HuH-7.5 (cell line): ENCODE data around the gene DNAJC21.
"Not testable (repeated sequence)": the region's sequence is repeated elsewhere in the genome, so short reads cannot be mapped to it uniquely, and the experiment has no call there.

Source experiments
- DNase-seq: peaks from one replicate; pipeline ENCODE4 v3.0.0; 2011; ENCODE audit warnings: low spot score

Gene DNAJC21

DNA sequence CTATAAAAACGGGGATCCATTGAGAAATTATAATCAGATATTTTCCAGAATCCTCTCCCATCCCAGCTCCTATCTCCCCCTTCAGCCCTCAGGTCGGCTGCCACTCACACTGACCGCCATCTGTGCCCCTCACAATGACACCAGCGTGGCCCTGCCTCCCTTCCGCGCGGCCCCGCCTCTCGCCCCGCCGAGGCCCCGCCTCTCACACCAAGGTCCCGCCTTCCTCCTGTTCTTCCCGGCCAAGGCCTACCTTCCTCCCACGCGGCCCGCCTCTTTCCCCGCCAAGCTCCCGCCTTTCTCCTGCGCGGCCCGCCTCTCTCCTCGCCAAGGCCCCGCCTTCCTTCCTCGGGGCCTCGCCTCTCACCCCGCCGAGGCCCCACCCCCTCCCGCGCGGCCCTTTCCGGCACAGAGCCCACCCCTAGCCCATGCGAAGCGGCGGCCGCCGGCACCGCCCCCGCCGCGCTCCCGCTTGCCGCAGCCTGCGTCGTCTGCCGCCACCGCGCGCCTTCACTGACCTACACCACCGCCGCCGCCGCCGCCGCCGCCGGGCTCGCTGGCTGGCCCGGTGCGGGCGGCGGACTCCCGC, at the start of gene DNAJC21:
TSS of gene DNAJC21 (plus strand) at position 426 of the 586 bp plus-strand sequence. CDS start 261 bp downstream, outside the sequence.
- DNase-seq = peak; percentile 95

DNA sequence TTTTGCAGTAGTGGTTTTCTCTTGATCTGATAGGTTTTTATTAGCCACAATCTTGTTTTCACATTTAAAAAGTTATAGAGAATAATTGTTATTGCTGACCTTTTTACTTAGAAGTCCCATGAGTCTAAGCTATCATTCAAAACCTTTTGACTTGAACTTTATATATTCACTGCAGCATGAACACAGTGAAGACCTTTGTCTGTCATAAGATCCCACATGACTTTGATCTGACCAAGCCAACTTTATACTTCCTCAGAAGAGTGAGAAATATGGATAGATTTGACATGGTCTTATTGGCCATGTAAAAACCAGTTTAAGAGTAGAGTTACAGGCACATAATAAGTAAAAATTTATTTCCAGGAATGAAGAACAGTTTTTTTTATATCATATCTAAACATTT, 48.1 kb upstream of the DNAJC21 start:
- DNase-seq = no peak

DNA sequence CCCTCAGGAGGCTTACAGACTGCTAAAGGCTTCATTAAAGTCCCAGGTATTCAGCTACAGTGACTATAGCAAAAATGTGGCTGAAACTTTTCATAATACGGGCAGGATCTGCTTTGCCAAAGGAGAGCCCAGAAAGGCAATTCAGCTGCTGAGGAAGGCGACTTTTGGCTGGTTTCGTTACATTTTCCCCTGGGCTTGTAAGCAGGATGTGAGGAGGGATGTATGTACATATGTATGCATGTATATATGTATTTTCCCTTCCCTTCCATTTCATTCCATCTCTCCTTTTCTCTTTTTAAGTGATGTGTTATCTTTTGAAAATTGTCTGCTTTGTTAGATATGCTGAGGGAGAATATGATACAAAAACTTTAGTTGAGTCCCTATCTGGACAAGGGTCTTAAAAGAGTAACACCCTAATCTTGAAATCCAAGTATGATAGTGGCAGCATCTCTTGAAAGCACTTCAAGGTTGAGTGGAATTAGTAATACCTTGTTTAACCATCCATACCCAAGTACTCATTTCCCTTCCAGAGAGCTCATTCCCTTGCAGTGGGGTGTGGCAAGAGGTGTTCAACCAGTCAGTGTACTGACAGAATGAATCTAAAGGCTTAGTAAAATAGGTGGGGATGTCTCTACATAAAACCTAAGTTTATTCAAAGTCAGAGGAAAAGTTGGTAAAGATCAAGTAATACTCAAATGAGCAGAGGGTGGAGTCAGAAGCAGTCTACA, 42.8 kb upstream of the DNAJC21 start:
- no peak for DNase-seq

DNA sequence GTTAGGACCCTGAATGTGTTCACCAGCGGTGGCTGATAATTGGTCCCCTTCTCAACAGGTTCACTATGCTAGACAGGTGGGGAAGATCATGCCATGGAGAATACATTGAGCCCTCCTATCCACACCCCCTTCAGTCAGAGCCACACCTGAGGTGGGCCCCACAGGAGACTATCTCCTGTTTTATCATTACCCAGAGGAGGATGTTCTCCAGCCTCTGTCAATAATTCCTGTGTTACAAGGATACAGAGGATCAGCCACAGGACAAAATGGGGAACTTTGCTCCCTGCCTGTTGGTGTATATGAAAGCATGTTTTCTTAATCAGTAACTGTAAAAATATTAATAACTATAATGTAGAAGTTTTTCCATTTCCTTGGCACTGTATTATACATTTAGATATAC, 40.0 kb upstream of the DNAJC21 start:
- DNase-seq = no peak

DNA sequence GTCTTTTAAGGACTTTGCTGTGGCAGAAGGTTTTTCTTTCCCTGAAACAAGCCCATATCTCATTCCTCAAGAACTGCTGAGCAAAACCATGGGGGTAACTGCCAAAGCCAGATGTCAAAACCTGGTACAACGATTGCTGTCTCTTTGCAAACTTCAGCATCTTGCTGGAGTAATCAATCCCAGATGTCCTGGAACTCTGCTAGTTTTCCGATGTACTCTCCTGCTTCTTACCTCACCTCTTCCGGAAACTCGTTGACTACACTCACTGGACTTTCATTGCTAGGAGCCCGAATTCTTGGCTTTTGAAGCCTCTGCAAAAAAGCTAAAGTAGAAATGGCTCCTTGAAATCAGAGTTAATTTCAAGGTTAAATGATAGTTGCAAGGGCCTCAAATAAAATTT, 37.4 kb upstream of the DNAJC21 start:
- no peak for DNase-seq

DNA sequence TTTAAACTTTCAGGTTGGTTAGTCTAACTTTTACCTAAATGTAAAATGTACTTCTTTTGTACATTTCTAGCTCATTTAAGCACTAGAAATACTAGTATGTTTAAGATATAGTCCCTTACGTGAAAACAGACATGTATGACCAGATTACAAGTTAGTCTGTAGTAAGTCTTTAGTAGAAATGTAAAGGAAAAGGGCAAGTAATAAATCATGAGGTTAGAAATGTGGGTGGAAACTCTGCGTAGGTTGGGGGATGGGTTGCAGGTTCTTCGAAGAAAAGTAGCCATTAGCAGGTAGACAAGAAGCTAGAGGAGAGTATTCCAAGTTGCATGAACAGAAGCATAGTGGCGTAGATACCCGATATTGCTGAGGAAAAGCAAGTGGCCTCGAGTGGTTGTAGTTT, 36.9 kb upstream of the DNAJC21 start:
- no peak for DNase-seq

DNA sequence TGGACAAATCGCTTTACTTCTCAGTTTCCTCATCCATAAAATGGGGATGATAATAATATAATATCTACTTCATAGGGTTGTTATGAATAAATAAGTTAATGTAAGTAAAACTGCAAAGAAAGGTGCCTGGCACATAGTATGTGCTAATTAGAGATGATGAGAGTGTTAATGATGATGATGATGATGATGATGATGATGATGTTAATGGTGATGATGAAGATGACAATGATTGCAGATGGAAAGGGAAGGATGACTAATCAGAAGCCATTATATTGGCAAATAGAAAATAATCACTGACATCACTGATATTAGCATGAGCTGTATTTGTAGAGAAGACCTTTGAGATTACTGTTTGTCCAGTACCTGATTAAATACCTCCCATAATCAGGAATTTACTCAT, 34.6 kb upstream of the DNAJC21 start:
- DNase-seq = no peak

DNA sequence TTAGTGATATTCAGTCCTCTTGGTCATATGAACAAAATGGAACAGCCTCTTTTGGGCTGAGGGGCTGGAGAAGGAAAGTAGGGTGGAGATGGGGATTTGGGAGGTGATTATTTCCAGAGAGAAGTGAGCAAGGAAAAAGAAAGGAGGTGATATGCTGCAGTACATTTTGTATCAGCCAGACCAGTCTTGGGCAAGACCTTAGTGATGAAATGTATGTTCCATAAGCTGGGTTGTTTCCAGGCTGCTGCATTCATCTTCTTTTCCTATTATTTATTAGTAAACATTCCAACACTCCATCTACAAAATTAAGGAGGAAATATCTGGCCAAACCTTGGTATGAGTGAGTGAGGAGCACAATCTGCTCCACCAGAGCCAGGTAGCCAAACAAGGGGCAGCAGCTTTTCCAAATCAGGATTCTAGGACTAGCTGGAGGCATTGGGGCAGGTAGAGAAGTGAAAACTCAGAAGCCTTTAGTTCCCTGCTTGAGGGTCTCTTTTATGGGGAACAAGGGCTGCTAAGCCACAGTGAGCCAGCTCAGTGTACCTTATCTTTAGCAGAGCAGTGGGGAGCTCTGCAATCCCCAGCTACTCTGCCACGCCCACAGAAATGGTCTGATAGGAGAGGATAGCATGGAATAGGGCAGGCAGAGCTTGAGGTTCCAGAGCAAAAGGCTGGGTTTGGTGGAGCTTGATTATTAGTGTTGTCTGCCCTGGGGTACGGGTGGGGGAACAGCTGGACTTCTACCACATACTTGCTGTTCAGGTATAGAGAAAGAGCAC, 33.5 kb upstream of the DNAJC21 start:
- no peak for DNase-seq

DNA sequence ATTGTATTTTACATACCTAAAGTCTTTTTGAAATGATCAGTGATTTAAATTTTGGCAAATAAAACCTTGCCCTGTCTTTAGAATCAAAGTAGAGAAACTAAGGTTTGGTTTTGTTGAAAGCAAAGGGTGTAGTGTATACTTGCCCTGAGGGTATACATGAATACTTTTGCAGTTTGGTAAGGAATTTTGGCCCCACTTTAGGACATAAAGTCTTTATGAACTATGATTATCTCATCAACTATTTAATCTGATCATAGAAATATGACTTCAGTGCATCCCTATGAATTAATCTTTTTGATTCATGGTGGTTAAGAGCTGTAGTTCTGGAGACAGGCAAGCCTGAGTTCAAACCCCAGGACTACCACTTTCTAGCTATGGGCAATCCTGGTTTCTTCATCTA, 31.7 kb upstream of the DNAJC21 start:
- DNase-seq = no peak

DNA sequence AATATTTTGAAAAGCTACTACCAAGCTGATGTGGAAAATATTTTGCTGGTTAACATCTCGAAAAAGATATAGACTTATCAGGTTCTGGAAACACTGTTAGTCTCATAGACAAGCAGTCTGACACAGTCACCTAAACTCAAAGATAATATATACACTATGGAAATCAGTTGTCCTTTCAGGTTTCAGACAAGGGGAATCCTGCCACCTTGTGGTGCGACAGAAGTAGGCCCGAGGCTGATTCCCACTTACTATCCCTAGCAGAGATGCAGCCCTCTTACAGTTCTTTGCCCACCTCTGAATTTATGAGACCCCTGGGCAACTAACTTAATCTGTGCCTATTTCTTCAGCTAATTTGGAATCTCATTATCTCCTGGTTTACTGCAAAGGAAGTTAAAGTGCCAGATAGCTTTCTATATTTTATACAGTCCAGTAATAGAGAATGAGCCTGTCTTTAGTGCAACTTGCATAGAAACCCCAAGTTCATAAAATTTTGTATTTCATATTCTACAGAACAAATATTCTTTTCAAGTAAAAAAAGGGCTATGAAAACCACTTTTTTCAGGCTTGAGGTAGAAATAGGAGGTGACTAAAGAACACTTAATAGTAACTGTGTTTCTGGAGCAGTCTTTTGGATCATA, 31.0 kb upstream of the DNAJC21 start:
- peak; percentile 29 for DNase-seq

DNA sequence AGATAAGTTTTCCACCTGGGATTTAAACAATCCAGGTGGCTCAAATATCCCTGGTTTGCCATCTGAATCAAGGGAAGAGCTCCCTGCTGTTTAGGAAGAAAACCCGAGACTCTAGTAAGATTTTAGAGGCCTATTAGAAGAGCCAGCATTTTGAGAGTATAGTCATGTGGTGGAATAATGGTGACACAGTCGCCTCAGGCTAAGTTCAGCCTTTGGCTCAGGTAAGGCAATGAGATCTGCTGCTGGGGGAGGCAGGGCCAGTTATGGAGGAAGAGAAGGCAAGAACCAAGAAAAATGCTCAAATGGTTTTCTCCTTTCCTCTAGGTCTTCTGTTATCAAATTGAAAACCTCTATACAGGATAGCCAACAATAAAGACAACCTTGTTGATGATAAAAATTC, 30.3 kb upstream of the DNAJC21 start:
- DNase-seq = no peak

DNA sequence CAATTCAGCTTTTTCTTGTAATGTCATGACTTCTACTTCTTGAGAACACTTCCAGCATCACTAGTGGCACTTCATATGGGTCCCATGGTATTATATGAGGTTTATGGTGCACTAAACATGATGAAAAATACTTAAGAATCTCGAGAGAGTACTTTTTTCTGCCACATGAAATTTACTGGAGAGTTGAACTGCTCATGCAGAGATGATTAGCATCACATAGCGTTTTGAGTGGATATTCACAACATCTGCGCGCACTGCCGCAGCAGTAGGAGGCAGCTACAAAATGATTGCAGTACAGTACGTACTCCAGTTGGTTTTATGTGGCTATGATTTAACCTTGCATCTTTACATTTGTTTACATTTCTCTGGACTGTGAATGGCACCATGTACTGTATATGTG, 28.7 kb upstream of the DNAJC21 start:
- DNase-seq = no peak

DNA sequence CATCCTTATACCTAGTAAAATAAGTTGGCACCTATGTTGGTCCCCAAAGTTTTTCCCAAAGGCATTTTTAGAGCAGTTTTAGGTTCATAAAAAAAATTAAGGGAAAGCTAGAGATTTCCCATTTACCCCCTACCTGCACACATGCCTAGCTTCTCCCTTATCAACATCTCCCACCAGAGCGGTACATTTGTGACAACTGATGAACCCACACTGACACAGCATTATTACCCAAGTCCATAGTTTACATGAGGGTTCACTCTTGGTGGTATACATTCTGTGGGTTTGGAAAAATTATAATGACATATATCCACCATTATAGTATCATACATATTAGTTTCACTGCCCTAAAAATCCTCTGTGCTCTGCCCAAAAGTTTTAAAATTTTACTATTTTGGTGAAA, 26.1 kb upstream of the DNAJC21 start:
- no peak for DNase-seq

DNA sequence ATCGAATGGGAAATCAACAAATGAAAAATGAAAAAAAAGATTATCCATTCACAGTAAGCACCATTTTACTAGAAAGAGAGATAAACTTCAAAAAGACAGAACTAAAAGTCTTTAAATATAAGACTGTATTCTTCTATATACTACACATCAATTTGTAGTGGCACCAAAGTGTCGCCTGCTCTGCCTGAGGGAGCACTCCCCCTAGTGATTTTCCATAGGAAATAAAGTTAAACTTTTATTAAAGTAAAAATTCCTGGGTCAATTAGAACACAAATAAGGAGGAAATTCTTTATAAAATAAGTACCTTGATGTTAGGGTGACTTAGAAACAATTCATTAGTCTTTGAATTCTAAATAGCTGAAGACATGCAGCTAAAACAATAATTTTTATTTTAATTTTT, 23.8 kb upstream of the DNAJC21 start:
- DNase-seq = no peak

DNA sequence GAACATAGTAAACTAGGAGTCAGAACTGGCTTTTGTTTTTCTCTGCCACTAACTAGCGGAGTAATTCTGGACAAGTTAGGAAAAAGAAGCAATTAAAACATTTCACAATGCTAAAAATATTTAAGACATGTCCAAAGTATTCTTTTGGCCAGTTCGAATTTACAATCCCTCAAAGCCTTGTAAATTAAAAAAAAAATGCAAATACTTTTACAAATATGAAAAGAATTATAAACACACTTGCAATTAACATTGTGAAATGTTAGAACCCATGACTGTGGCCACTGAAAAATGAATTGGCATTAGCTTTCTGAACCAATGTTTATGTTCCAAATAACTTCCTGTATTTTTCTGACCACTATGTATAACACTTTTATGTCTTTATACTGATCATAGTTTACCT, 16.3 kb upstream of the DNAJC21 start:
- DNase-seq = no peak

DNA sequence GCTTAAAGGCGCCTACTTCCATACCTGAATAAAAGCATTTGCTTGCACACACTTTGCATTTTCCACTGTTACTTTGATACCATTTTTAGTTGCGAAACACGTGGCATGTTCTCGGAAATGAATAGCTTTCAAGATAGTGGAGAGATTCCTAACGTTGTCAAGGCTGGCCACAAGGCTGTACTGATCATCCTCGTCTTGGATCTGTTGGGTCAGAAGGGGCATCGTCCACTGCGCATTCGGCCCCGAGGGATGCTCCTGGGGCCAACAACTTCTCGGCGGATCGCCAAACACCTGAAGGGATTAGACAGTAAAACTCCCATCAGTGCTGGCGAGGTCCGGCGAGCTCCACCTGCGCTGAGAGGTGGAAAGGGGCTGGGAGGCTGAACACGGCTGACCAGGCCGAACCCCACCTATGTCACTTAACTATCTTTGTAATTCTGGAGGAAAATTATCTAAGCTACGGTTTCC, 14.7 kb upstream of the DNAJC21 start:
- no peak for DNase-seq

DNA sequence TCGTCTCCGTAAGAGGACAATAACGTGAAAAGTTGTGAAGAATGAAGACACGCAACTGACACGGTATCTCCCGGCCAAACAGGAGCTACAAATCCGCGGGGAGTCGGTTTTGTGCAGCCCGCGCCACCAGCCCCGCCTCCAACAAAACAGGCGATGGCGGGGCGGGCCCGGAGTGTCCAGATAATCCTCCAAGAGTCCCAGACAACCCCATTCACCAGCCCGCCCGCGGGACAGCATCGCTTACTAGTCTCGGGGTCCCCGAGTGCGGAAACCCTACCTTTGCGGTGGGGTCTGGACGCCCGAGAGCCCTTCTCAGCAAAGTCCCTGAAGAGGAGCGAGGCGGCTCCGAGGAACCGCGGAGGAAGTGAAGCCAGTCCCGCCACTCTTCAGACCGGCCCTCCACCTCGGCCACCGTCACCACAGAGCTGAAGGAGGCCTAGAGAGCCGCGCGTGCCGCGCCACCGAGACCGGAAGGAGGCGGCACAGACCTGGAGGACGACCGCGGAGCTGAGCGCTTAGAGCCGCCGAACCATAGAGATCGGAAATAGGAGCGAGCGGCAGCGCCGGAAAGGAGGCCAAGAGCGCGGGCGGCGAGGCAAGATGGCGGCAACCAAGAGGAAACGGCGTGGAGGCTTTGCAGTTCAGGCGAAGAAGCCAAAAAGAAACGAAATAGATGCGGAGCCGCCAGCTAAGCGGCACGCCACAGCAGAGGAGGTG, 14.1 kb upstream of the DNAJC21 start, which contains the start of the genes BRIX1 and RAD1:
TSS of gene BRIX1 (plus strand) at position 573 of the 717 bp plus-strand sequence. CDS start at position 601, 28 bp downstream.
TSS of gene RAD1 (minus strand) at position 366 of the 717 bp plus-strand sequence. CDS start 612 bp downstream, outside the sequence.
- DNase-seq = peak; percentile 81

DNA sequence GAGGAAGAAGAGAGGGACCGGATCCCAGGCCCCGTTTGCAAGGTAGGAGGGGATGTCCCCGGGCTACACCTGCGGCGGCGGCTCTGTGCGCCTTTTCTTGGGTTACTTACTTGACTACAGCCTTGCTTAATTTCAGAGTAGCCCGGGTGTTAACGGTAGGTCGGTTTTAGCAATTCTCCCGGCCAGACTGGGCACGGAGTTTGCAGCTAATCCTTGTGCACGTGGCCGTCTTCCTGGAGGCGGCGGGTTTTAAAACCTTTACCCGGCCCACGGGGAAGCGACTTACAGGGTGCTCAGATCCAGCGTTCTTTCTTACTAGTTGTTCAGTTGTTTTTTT, 13.5 kb upstream of the DNAJC21 start:
- no peak for DNase-seq

DNA sequence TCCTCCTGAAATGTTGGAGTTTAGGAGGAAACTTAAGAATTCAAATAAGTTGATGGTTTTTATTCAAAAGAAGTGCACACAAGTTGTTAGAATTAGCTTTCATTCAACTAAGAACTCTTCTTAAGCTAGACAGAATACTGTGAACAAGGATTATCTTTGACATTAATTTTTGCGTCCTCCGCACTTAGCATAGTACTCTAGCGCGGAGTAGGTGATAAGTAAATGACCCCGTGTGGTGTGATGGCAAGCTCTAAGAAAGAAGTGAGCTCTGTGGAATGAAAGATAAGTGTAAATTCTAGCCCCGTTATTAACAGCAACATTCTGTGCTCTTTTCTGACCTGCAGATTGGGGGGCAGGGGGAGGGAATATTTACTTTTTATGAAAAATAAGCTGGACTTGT, 12.8 kb upstream of the DNAJC21 start:
- DNase-seq = no peak

DNA sequence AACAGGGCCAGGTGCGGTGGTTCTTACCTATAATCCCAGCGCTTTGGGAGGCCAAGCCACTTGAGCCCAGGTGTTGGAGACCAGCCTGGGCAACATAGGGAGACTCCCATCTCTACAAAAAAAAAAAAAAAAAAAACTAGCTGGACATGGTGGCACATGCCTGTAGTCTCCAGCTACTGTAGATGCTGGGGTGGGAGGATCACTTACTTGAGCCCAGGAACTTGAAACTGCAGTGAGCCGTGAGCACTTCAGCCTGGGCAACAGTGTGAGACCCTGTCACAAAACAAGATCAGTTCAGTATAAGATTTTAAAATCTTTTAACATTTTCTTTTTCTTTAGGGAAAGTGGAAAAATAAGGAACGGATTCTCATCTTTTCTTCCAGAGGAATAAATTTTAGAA, 11.3 kb upstream of the DNAJC21 start:
- DNase-seq = no peak

DNA sequence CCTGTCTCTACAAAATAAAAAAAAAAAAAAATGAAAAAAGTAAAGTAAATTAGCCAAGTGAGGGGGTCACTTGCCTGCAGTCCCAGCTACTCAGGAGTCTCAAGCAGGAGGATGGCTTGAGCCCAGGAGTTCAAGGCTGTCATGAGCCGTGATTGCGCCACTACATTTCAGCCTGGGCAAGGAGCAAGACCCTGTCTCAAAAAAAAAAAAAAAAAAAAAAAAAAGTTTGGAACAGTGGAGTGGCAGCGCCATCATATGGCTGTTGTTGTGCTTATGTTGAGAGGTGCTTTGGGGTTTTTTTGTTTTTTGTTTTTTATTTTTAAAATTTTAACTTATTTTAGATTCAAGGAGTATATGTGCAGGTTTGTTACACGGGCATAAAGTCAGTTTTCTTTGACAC, 10.3 kb upstream of the DNAJC21 start:
- no peak for DNase-seq

DNA sequence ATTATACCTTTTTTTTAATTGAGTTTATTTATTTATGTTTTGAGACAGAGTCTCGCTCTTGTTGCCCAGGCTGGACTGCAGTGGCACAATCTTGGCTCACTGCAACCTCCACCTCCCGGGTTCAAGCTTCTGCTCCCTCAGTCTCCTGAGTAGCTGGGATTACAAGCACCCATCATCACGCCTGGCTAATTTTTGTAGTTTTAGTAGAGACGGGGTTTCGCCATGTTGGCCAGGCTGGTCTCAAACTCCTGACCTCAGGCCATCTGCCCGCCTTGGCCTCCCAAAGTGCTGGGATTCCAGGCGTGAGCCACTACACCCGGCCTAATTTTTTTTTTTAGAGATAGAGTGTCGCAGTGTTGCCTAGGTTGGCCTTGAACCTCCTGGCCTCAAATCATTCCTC, 6.1 kb upstream of the DNAJC21 start:
- not testable (repeated sequence) for DNase-seq
